Measurements from ENCODE around the gene TRIP10. TPM values are rescaled to one million over a fixed set of nuclear protein-coding genes. Genes with fewer than 3 reads are reported as not detected.
A peak's percentile ranks its signal among the peaks of the same experiment; 100 is the strongest.

TRIP10 gene
- total and polyA plus RNA-seq, 2 of the 13 experiments (the other 11 are each of a cell fraction or from before 2014, with no cell fraction given): 32.5 to 33.2 TPM

DNA sequence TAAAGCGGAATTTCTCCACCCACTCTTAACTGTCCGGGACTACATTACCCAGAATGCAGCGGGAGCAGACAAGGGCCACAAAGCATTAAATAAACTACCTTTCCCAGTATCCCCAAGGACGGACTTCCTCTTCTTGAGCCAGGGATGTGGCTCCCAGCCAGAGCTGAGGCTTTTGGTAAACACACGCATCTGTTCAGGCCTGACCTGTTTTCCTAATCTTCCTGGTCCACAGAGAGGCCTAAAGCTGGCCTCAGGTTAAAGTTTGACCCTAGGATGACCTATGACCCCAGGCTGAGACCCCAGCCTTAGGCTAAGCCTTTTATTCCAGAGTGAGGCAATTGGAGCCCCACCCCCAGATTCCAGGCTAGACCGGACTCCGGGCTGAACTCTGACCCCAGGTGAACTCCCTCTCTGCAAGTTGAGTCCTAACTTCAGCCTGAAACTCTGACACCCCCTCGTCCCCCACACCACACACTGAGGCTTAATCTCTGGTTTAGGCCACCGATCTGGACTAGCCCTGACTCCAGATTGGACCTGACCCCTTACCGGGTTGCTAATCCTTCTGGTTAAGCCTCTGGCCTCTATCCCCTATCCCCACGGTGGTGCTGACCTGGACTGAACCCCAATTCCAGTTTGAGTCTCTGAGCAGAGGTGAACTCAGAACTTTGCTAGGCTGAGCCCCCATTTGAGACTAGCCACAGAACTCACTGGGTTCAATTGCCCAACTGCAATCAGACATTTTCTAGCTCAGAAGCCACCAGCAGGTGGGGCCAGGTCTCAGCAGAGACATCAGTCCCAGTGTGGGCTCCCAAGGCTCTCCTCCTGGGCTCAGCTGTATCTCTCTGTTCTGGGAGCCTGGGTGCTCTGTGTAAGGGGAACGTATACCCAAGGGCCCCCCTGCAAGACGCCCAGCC lies 1.4 kb upstream of the TRIP10 start (continued):
- TF ChIP-seq, protein P1, sequence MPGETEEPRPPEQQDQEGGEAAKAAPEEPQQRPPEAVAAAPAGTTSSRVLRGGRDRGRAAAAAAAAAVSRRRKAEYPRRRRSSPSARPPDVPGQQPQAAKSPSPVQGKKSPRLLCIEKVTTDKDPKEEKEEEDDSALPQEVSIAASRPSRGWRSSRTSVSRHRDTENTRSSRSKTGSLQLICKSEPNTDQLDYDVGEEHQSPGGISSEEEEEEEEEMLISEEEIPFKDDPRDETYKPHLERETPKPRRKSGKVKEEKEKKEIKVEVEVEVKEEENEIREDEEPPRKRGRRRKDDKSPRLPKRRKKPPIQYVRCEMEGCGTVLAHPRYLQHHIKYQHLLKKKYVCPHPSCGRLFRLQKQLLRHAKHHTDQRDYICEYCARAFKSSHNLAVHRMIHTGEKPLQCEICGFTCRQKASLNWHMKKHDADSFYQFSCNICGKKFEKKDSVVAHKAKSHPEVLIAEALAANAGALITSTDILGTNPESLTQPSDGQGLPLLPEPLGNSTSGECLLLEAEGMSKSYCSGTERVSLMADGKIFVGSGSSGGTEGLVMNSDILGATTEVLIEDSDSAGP (CRISPR knock-in tag; IDR thresholded peaks at IDR 0.05; ENCODE audit: borderline replicate concordance): no peak; the same call in 1 of the 2 replicates
- TF ChIP-seq, protein P2, sequence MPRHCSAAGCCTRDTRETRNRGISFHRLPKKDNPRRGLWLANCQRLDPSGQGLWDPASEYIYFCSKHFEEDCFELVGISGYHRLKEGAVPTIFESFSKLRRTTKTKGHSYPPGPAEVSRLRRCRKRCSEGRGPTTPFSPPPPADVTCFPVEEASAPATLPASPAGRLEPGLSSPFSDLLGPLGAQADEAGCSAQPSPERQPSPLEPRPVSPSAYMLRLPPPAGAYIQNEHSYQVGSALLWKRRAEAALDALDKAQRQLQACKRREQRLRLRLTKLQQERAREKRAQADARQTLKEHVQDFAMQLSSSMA (CRISPR knock-in tag; IDR thresholded peaks at IDR 0.05): peak; percentile 49; the same call in 1 of the 2 replicates
- TF ChIP-seq, protein P3, sequence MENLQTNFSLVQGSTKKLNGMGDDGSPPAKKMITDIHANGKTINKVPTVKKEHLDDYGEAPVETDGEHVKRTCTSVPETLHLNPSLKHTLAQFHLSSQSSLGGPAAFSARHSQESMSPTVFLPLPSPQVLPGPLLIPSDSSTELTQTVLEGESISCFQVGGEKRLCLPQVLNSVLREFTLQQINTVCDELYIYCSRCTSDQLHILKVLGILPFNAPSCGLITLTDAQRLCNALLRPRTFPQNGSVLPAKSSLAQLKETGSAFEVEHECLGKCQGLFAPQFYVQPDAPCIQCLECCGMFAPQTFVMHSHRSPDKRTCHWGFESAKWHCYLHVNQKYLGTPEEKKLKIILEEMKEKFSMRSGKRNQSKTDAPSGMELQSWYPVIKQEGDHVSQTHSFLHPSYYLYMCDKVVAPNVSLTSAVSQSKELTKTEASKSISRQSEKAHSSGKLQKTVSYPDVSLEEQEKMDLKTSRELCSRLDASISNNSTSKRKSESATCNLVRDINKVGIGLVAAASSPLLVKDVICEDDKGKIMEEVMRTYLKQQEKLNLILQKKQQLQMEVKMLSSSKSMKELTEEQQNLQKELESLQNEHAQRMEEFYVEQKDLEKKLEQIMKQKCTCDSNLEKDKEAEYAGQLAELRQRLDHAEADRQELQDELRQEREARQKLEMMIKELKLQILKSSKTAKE (CRISPR knock-in tag; IDR thresholded peaks at IDR 0.05; ENCODE audit: borderline replicate concordance): no peak
- TF ChIP-seq ARNT2 (CRISPR knock-in tag; IDR thresholded peaks at IDR 0.05; ENCODE audit: low read depth) (no peak), TBL1XR1 (IDR thresholded peaks at IDR 0.05; ENCODE audit: borderline replicate concordance, low read length, partially characterized antibody) (peak; percentile 66), ZBTB38 (CRISPR knock-in tag; IDR thresholded peaks at IDR 0.05) (no peak), NKX3-1 (CRISPR knock-in tag; IDR thresholded peaks at IDR 0.05) (no peak; the same call in 1 of the 2 replicates), U2AF1 (optimal IDR thresholded peaks at IDR 0.05; ENCODE audit: low read depth, low read length) (no peak), HMG20A (CRISPR knock-in tag; IDR thresholded peaks at IDR 0.05; ENCODE audit: borderline replicate concordance) (no peak), ZNF749 (CRISPR knock-in tag; IDR thresholded peaks at IDR 0.05; ENCODE audit: borderline replicate concordance) (peak; percentile 45; the same call in 1 of the 2 replicates), PAWR (CRISPR knock-in tag; IDR thresholded peaks at IDR 0.05; ENCODE audit: borderline replicate concordance) (no peak), SP2 (CRISPR knock-in tag; IDR thresholded peaks at IDR 0.05) (peak; percentile 67), PAF1 (CRISPR knock-in tag; IDR thresholded peaks at IDR 0.05) (no peak), MAFG (CRISPR knock-in tag; IDR thresholded peaks at IDR 0.05) (no peak), ZNF468 (CRISPR knock-in tag; IDR thresholded peaks at IDR 0.05) (no peak), ZNF33A (CRISPR knock-in tag; IDR thresholded peaks at IDR 0.05; ENCODE audit: borderline replicate concordance) (no peak), ARHGAP35 (CRISPR knock-in tag; IDR thresholded peaks at IDR 0.05; ENCODE audit: borderline replicate concordance) (no peak)
- TF ChIP-seq, protein P4, sequence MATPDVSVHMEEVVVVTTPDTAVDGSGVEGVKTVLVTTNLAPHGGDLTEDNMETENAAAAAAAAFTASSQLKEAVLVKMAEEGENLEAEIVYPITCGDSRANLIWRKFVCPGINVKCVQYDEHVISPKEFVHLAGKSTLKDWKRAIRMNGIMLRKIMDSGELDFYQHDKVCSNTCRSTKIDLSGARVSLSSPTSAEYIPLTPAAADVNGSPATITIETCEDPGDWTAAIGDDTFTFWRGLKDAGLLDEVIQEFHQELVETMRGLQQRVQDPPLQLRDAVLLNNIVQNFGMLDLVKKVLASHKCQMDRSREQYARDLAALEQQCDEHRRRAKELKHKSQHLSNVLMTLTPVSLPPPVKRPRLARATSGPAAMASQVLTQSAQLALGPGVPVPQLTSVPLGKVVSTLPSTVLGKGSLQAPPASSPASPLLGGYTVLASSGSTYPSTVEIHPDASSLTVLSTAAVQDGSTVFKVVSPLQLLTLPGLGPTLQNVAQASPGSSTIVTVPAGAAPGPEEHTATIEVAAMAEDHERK (CRISPR knock-in tag; IDR thresholded peaks at IDR 0.05; ENCODE audit: low read depth): no peak
- TF ChIP-seq, protein P5, sequence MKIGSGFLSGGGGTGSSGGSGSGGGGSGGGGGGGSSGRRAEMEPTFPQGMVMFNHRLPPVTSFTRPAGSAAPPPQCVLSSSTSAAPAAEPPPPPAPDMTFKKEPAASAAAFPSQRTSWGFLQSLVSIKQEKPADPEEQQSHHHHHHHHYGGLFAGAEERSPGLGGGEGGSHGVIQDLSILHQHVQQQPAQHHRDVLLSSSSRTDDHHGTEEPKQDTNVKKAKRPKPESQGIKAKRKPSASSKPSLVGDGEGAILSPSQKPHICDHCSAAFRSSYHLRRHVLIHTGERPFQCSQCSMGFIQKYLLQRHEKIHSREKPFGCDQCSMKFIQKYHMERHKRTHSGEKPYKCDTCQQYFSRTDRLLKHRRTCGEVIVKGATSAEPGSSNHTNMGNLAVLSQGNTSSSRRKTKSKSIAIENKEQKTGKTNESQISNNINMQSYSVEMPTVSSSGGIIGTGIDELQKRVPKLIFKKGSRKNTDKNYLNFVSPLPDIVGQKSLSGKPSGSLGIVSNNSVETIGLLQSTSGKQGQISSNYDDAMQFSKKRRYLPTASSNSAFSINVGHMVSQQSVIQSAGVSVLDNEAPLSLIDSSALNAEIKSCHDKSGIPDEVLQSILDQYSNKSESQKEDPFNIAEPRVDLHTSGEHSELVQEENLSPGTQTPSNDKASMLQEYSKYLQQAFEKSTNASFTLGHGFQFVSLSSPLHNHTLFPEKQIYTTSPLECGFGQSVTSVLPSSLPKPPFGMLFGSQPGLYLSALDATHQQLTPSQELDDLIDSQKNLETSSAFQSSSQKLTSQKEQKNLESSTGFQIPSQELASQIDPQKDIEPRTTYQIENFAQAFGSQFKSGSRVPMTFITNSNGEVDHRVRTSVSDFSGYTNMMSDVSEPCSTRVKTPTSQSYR (CRISPR knock-in tag; IDR thresholded peaks at IDR 0.05; ENCODE audit: borderline replicate concordance): no peak

All from HepG2 (cell line).